Tibial nerve (tissue), 4 donors: Measurements from ENCODE around the gene DPM1. TPM values are rescaled to one million over a fixed set of nuclear protein-coding genes. Genes with fewer than 3 reads are reported as not detected.

Experiments used
- DNase-seq, 2 donors: peaks; one replicate each; pipeline ENCODE4 v3.0.0-alpha.2; 2019; ENCODE audit warnings: low spot score in 2 of 2
- H3K27ac ChIP-seq, 4 donors: fragments of 200-600 bp; sonication (generic) in 3 of 4; one replicate each; pipeline ENCODE4 v1.5.1; 2017 to 2019; ENCODE audit warnings: mild to moderate bottlenecking in 1 of 4
- H3K27me3 ChIP-seq, 2 donors: fragments of 200-600 bp; sonication (generic) in 1 of 2; one replicate each; pipeline versions ENCODE4 v1.5.1 to v1.6.0; 2017 to 2019
- H3K36me3 ChIP-seq, 3 donors: fragments of 200-600 bp; sonication (generic); one replicate each; pipeline ENCODE4 v1.5.1; 2018 to 2019
- H3K4me1 ChIP-seq, 4 donors: fragments of 200-600 bp; sonication (generic) in 3 of 4; one replicate each; pipeline ENCODE4 v1.5.1; 2017 to 2019
- H3K4me3 ChIP-seq, 4 donors: fragments of 200-600 bp; sonication (generic) in 3 of 4; one replicate each; pipeline ENCODE4 v1.5.1; 2017 to 2019; ENCODE audit warnings: mild to moderate bottlenecking in 1 of 4, moderate library complexity in 1 of 4
- H3K9me3 ChIP-seq, 4 donors: fragments of 200-600 bp; sonication (generic) in 3 of 4; one replicate each; pipeline ENCODE4 v1.5.1; 2017 to 2019
- CTCF ChIP-seq, 5 experiments: fragments of 200-600 bp in 3 of 5; fragments of 450-650 bp in 2 of 5; sonication (generic) in 3 of 5; IDR thresholded peaks; one replicate each; pipeline ENCODE4 v1.5.1; 2016 to 2019; ENCODE audit warnings: antibody characterized with exemption in 5 of 5, mild to moderate bottlenecking in 3 of 5, moderate library complexity in 2 of 5
- EP300 ChIP-seq, 2 donors: sonication (generic); formaldehyde crosslinking; IDR thresholded peaks; one replicate each; pipeline ENCODE4 v1.6.1; 2017; ENCODE audit warnings: antibody characterized with exemption in 2 of 2, mild to moderate bottlenecking in 1 of 2
- POLR2A ChIP-seq, 2 donors: fragments of 450-650 bp; IDR thresholded peaks; one replicate each; pipeline ENCODE4 v1.6.1; 2017; ENCODE audit warnings: antibody characterized with exemption in 2 of 2, mild to moderate bottlenecking in 2 of 2, moderate library complexity in 2 of 2
- WGBS, 2 donors: methylation state at CpG; one replicate each; pipeline ENCODE4 v1.1.5; 2018; 5-methylcytosine and 5-hydroxymethylcytosine counted together
- total RNA-seq, 4 donors: library from RNA; depleted of rRNA; stranded (reverse); fragments of >200 nt; gene quantifications; one replicate each; pipeline ENCODE4 v1.1.0, GENCODE V29; 2016

DPM1 gene
- total RNA-seq, 4 donors from 2014 or later: 29.4 to 54.2 (median 42.7) TPM

GRCh38 chr20:50911030-50911429 lies 47.3 kb downstream of the DPM1 start:
- Histone ChIP-seq H3K27ac (no peak overlapping the region), H3K27me3 (no peaks in the 10 kb centered on the region), H3K4me1 (peaks cover 2 to 76% (median 16%) of the 10 kb centered on the region in 4 donors), H3K36me3 (peaks cover 0 to 5% (median 0%) of the 10 kb centered on the region in 3 donors), H3K4me3 (no peak overlapping the region), H3K9me3 (no peaks in the 10 kb centered on the region)
- DNase-seq: no peak
- TF ChIP-seq CTCF (IDR thresholded peaks at IDR 0.05): no peak
- no peak for TF ChIP-seq POLR2A (IDR thresholded peaks at IDR 0.05)
- WGBS, 2 donors: 66 to 67% methylated on average over 3 of the region's 3 CpGs

- no peak for TF ChIP-seq POLR2A (IDR thresholded peaks at IDR 0.05)
- no peak for TF ChIP-seq CTCF (IDR thresholded peaks at IDR 0.05)
- TF ChIP-seq EP300 (IDR thresholded peaks at IDR 0.05): no peak
- Histone ChIP-seq H3K36me3 (peaks cover 0 to 5% (median 0%) of the 10 kb centered on the region in 3 donors), H3K27ac (no peak overlapping the region), H3K9me3 (no peaks in the 10 kb centered on the region), H3K4me3 (no peak overlapping the region), H3K27me3 (no peaks in the 10 kb centered on the region), H3K4me1 (peaks cover 0 to 75% (median 8%) of the 10 kb centered on the region in 4 donors)
- 83 to 89% methylated on average over 3 of the region's 3 CpGs for WGBS, 2 donors
- DNase-seq: no peak
These were observed 48.9 kb downstream of the DPM1 start for GRCh38 chr20:50909413-50909812.

GRCh38 chr20:50904067-50904570 lies 54.2 kb downstream of the DPM1 start:
- Histone ChIP-seq H3K27ac (no peak overlapping the region), H3K4me1 (peaks cover 0 to 40% (median 4%) of the 10 kb centered on the region in 4 donors)
- WGBS, 2 donors: 79% methylated on average over 6 of the region's 6 CpGs

GRCh38 chr20:50903353-50904051 lies 54.8 kb downstream of the DPM1 start:
- H3K9me3 ChIP-seq: no peaks in the 10 kb centered on the region
- WGBS, 2 donors: 73 to 75% methylated on average over 8 of the region's 8 CpGs
- no peaks in the 10 kb centered on the region for H3K27me3 ChIP-seq
- TF ChIP-seq CTCF (IDR thresholded peaks at IDR 0.05): no peak
- no peak for TF ChIP-seq POLR2A (IDR thresholded peaks at IDR 0.05)
- no peak for TF ChIP-seq EP300 (IDR thresholded peaks at IDR 0.05)
- H3K4me1 ChIP-seq: peaks cover 0 to 40% (median 4%) of the 10 kb centered on the region in 4 donors
- peaks cover 0 to 46% (median 0%) of the 10 kb centered on the region in 3 donors for H3K36me3 ChIP-seq
- H3K27ac ChIP-seq: no peak overlapping the region
- no peak for DNase-seq
- no peak overlapping the region for H3K4me3 ChIP-seq

More at GRCh38 chr20:50904067-50904570, 54.2 kb downstream of the DPM1 start:
- H3K4me3 ChIP-seq: no peak overlapping the region
- DNase-seq: no peak
- peaks cover 0 to 40% (median 0%) of the 10 kb centered on the region in 3 donors for H3K36me3 ChIP-seq
- H3K27me3 ChIP-seq: no peaks in the 10 kb centered on the region
- TF ChIP-seq EP300 (IDR thresholded peaks at IDR 0.05) (no peak), POLR2A (IDR thresholded peaks at IDR 0.05) (no peak), CTCF (IDR thresholded peaks at IDR 0.05) (no peak)
- H3K9me3 ChIP-seq: no peaks in the 10 kb centered on the region

GRCh38 chr20:50901301-50901700 lies 57.0 kb downstream of the DPM1 start:
- Histone ChIP-seq H3K9me3 (no peaks in the 10 kb centered on the region), H3K4me3 (no peak overlapping the region), H3K4me1 (peaks cover 0 to 31% (median 4%) of the 10 kb centered on the region in 4 donors), H3K27me3 (no peaks in the 10 kb centered on the region), H3K27ac (no peak overlapping the region), H3K36me3 (peaks cover 0 to 63% (median 0%) of the 10 kb centered on the region in 3 donors)
- no peak for DNase-seq
- TF ChIP-seq CTCF (IDR thresholded peaks at IDR 0.05) (no peak), POLR2A (IDR thresholded peaks at IDR 0.05) (no peak), EP300 (IDR thresholded peaks at IDR 0.05) (no peak)
- WGBS, 2 donors: 88 to 90% methylated on average over 1 of the region's 1 CpG
